Testis (tissue), 2 donors: ENCODE data around the gene GATA6.

ENCODE experiments used
- CTCF ChIP-seq, 3 experiments: fragments of 450-650 bp in 2 of 3; fragments of 200-600 bp in 1 of 3; sonication (generic) in 1 of 3; IDR thresholded peaks; one replicate each; pipeline ENCODE4 v1.5.1; 2016 to 2019; ENCODE audit warnings: antibody characterized with exemption in 3 of 3, mild to moderate bottlenecking in 2 of 3, moderate library complexity in 1 of 3
- POLR2A ChIP-seq: fragments of 450-650 bp; IDR thresholded peaks from one replicate; pipeline ENCODE4 v1.6.1; 2017; ENCODE audit warnings: antibody characterized with exemption, mild to moderate bottlenecking, moderate library complexity

- no peak for TF ChIP-seq CTCF (IDR thresholded peaks at IDR 0.05)
- TF ChIP-seq POLR2A: no peak
These were observed 80.6 kb downstream of the GATA6 start for GRCh38 chr18:22250026-22250425.
